Endodermal cell (in vitro differentiated cells): ENCODE data around the gene TTLL11. TPM values are rescaled to one million over a fixed set of nuclear protein-coding genes. Genes with fewer than 3 reads are reported as not detected.

Experiments used
- DNase-seq: peaks from one replicate; pipeline ENCODE4 v3.0.0-alpha.2; 2017
- H3K27ac ChIP-seq: 2 replicates; pipeline ENCODE4 v1.5.1; 2013; ENCODE audit warnings: mild to moderate bottlenecking, low read depth, low read length, moderate library complexity
- H3K27me3 ChIP-seq: 2 replicates; pipeline ENCODE4 v1.6.1; 2013; ENCODE audit warnings: mild to moderate bottlenecking, low read length, moderate library complexity; ENCODE audit not compliant: insufficient read depth, control insufficient read depth, poor library complexity, severe bottlenecking
- H3K36me3 ChIP-seq: 2 replicates; pipeline ENCODE4 v1.7.0; 2013; ENCODE audit warnings: mild to moderate bottlenecking, low read length, moderate library complexity; ENCODE audit not compliant: control insufficient read depth, insufficient read depth
- H3K4me1 ChIP-seq: one replicate; pipeline ENCODE4 v1.7.0; 2013; ENCODE audit warnings: low read length; ENCODE audit not compliant: control insufficient read depth, insufficient read depth
- H3K4me3 ChIP-seq: 2 replicates; pipeline ENCODE4 v1.5.1; 2013; ENCODE audit warnings: mild to moderate bottlenecking, low read length, moderate library complexity
- H3K9ac ChIP-seq: 2 replicates; pipeline ENCODE4 v1.6.1; 2013; ENCODE audit warnings: mild to moderate bottlenecking, low read length, moderate library complexity; ENCODE audit not compliant: poor library complexity, severe bottlenecking; ENCODE audit errors: extremely low read depth
- H3K9me3 ChIP-seq: 2 replicates; pipeline ENCODE4 v1.6.1; 2013; ENCODE audit warnings: mild to moderate bottlenecking, low read length, moderate library complexity; ENCODE audit not compliant: control insufficient read depth
- H3K27ac Mint-ChIP-seq: 2 replicates; pipeline ENCODE4 v1.8.0; 2020; ENCODE audit warnings: mixed read lengths
- H3K27me3 Mint-ChIP-seq: 2 replicates; pipeline ENCODE4 v1.8.0; 2021; ENCODE audit warnings: mild to moderate bottlenecking, mixed read lengths; ENCODE audit not compliant: insufficient read depth
- H3K36me3 Mint-ChIP-seq: 2 replicates; pipeline ENCODE4 v1.8.0; 2020; ENCODE audit warnings: low read depth, mixed read lengths
- H3K4me1 Mint-ChIP-seq: 2 replicates; pipeline ENCODE4 v1.8.0; 2020; ENCODE audit warnings: mixed read lengths
- H3K4me3 Mint-ChIP-seq: 2 replicates; pipeline ENCODE4 v1.8.0; 2020; ENCODE audit warnings: mild to moderate bottlenecking, moderate library complexity, mixed read lengths
- H3K9me3 Mint-ChIP-seq: 2 replicates; pipeline ENCODE4 v1.8.0; 2020; ENCODE audit warnings: mild to moderate bottlenecking, mixed read lengths
- CTCF ChIP-seq: fragments of 200-600 bp; sonication (generic); conservative IDR thresholded peaks from 2 replicates; pipeline ENCODE4 v1.5.0; 2021; ENCODE audit warnings: antibody characterized with exemption, mild to moderate bottlenecking
- WGBS, 2 experiments: methylation state at CpG; one replicate each; pipeline versions ENCODE4 v1.1.5 to v1.1.7; 2013; ENCODE audit warnings: missing lambda C conversion rate in 2 of 2, mixed read lengths in 1 of 2; ENCODE audit not compliant: insufficient coverage in 1 of 2, insufficient read length in 1 of 2; 5-methylcytosine and 5-hydroxymethylcytosine counted together
- total RNA-seq, 2 donors: library from RNA; stranded (reverse); fragmentation: NEBNext Ultra II Directional in 1 of 2; extraction: Animal tissue kit (Norgen Biotek cat#: 25700) in 1 of 2; gene quantifications; 2 replicates in 1 of 2; 3 replicates in 1 of 2; pipeline ENCODE4 v1.2.1, GENCODE V29; 2021

TTLL11 gene
- total RNA-seq, 2 donors from 2014 or later = 0.68 TPM; not detected in 1

- no peaks in the 10 kb centered on the region for H3K36me3 Mint-ChIP-seq
- H3K9me3 Mint-ChIP-seq = no peaks in the 10 kb centered on the region
- H3K4me3 Mint-ChIP-seq = no peak overlapping the region
- Histone ChIP-seq H3K27ac (no peak overlapping the region), H3K9me3 (no peaks in the 10 kb centered on the region), H3K27me3 (peaks cover 11% of the 10 kb centered on the region), H3K4me1 (peaks cover 6% of the 10 kb centered on the region), H3K36me3 (no peaks in the 10 kb centered on the region), H3K4me3 (no peak overlapping the region), H3K9ac (no peak overlapping the region)
- H3K27me3 Mint-ChIP-seq = peaks cover 17% of the 10 kb centered on the region
- no peak for DNase-seq
- peaks cover 9% of the 10 kb centered on the region for H3K4me1 Mint-ChIP-seq
- 88% methylated on average over 7 of the region's 7 CpGs; no CpG with 5 or more reads in 1 of the 2 experiments for WGBS, 2 experiments
- no peak overlapping the region for H3K27ac Mint-ChIP-seq
- TF ChIP-seq CTCF = no peak
These were observed 17.2 kb upstream of the TTLL11 start for GRCh38 chr9:122110100-122110833.

- no peak for DNase-seq
- H3K27ac Mint-ChIP-seq = no peak overlapping the region
- WGBS, 2 experiments = 78 to 100% methylated on average over 1 to 3 of the region's 3 CpGs
These were observed 16.1 kb upstream of the TTLL11 start for GRCh38 chr9:122109035-122109813.

More at GRCh38 chr9:122109035-122109813, 16.1 kb upstream of the TTLL11 start:
- Histone ChIP-seq H3K9me3 (peaks cover 2% of the 10 kb centered on the region), H3K27ac (no peak overlapping the region), H3K36me3 (no peaks in the 10 kb centered on the region), H3K27me3 (peaks cover 12% of the 10 kb centered on the region), H3K4me3 (no peak overlapping the region), H3K4me1 (peaks cover 6% of the 10 kb centered on the region), H3K9ac (no peak overlapping the region)
- Mint-ChIP-seq H3K27me3 (peaks cover 15% of the 10 kb centered on the region), H3K9me3 (peaks cover 2% of the 10 kb centered on the region), H3K4me3 (no peak overlapping the region), H3K4me1 (peaks cover 9% of the 10 kb centered on the region), H3K36me3 (no peaks in the 10 kb centered on the region)
- no peak for TF ChIP-seq CTCF
